ENCODE measurements around the gene NRG3.

The NRG3 gene

GRCh38 chr10:82411416-82411815 lies 536.4 kb downstream of the NRG3 start:
- H3K27ac ChIP-seq: no peak overlapping the region
- no peak overlapping the region for H3K4me3 ChIP-seq
- no peaks in the 10 kb centered on the region for H3K27me3 ChIP-seq
- H3K36me3 ChIP-seq: no peaks in the 10 kb centered on the region
- intact Hi-C loops (cut with DNase I; ENCODE audit: low total_unique reads): no loop called here
- H3K4me1 ChIP-seq: no peaks in the 10 kb centered on the region
- no peak for DNase-seq
- TF ChIP-seq CTCF (IDR thresholded peaks at IDR 0.05): no peak
- H3K9me3 ChIP-seq: no peaks in the 10 kb centered on the region

- no peaks in the 10 kb centered on the region for H3K27me3 ChIP-seq
- H3K4me3 ChIP-seq: no peak overlapping the region
- no peak overlapping the region for H3K27ac ChIP-seq
- TF ChIP-seq CTCF (IDR thresholded peaks at IDR 0.05): no peak
- H3K36me3 ChIP-seq: no peaks in the 10 kb centered on the region
- intact Hi-C loops (cut with DNase I; ENCODE audit: low total_unique reads): no loop called here
- H3K9me3 ChIP-seq: no peaks in the 10 kb centered on the region
- H3K4me1 ChIP-seq: no peaks in the 10 kb centered on the region
- DNase-seq: no peak
Observed at GRCh38 chr10:82420001-82420400, 545.0 kb downstream of the NRG3 start.

GRCh38 chr10:82429302-82429701 lies 554.3 kb downstream of the NRG3 start:
- no peak overlapping the region for H3K27ac ChIP-seq
- H3K4me3 ChIP-seq: no peak overlapping the region
- intact Hi-C loops (cut with DNase I; ENCODE audit: low total_unique reads): no loop called here
- no peak for TF ChIP-seq CTCF (IDR thresholded peaks at IDR 0.05)
- H3K9me3 ChIP-seq: peaks cover 0 to 11% (median 5%) of the 10 kb centered on the region in 3 donors
- H3K27me3 ChIP-seq: no peaks in the 10 kb centered on the region
- H3K36me3 ChIP-seq: no peaks in the 10 kb centered on the region
- DNase-seq: no peak
- H3K4me1 ChIP-seq: no peaks in the 10 kb centered on the region

- no peaks in the 10 kb centered on the region for H3K4me1 ChIP-seq
- H3K4me3 ChIP-seq: no peak overlapping the region
- no peaks in the 10 kb centered on the region for H3K36me3 ChIP-seq
- no peak overlapping the region for H3K27ac ChIP-seq
- intact Hi-C loops (cut with DNase I; ENCODE audit: low total_unique reads): no loop called here
- no peak for TF ChIP-seq CTCF (IDR thresholded peaks at IDR 0.05)
- H3K27me3 ChIP-seq: no peaks in the 10 kb centered on the region
- H3K9me3 ChIP-seq: peaks cover 0 to 23% (median 0%) of the 10 kb centered on the region in 3 donors
- no peak for DNase-seq
Observed at GRCh38 chr10:82438277-82438676, 563.3 kb downstream of the NRG3 start.

GRCh38 chr10:82440775-82441174 lies 565.8 kb downstream of the NRG3 start:
- Histone ChIP-seq H3K9me3 (peaks cover 0 to 23% (median 0%) of the 10 kb centered on the region in 3 donors), H3K36me3 (no peaks in the 10 kb centered on the region), H3K4me1 (no peaks in the 10 kb centered on the region), H3K27ac (no peak overlapping the region), H3K27me3 (no peaks in the 10 kb centered on the region), H3K4me3 (no peak overlapping the region)
- intact Hi-C loops (cut with DNase I; ENCODE audit: low total_unique reads): no loop called here
- no peak for DNase-seq
- no peak for TF ChIP-seq CTCF (IDR thresholded peaks at IDR 0.05)

- Histone ChIP-seq H3K27me3 (no peaks in the 10 kb centered on the region), H3K4me3 (no peak overlapping the region), H3K36me3 (no peaks in the 10 kb centered on the region), H3K27ac (no peak overlapping the region), H3K4me1 (no peaks in the 10 kb centered on the region), H3K9me3 (no peaks in the 10 kb centered on the region)
- DNase-seq: no peak
- TF ChIP-seq CTCF (IDR thresholded peaks at IDR 0.05): no peak
- intact Hi-C loops (cut with DNase I; ENCODE audit: low total_unique reads): no loop called here
Observed at GRCh38 chr10:82452046-82452445, 577.1 kb downstream of the NRG3 start.

Data from tibial artery (tissue), 4 donors.